Mammary epithelial cell (primary cell): ENCODE measurements around the gene CBFA2T3.

ENCODE experiments used
- CTCF ChIP-seq, 2 donors: IDR thresholded peaks in 1 of 2; conservative IDR thresholded peaks in 1 of 2; 2 replicates each; pipeline ENCODE4 v1.5.1; 2011 to 2012; ENCODE audit warnings: inconsistent platforms in 2 of 2, low read length in 2 of 2, mild to moderate bottlenecking in 2 of 2, control low read depth in 1 of 2, low read depth in 1 of 2; ENCODE audit not compliant: insufficient read depth in 1 of 2; ENCODE audit errors: extremely low read depth in 1 of 2
- EZH2 ChIP-seq: IDR thresholded peaks from 2 replicates; pipeline ENCODE4 v1.6.1; 2012; ENCODE audit warnings: low read length, inconsistent platforms, borderline replicate concordance

GRCh38 chr16:88972349-88972748 lies 4.7 kb downstream of the CBFA2T3 start:
- TF ChIP-seq CTCF (conservative IDR thresholded peaks at IDR 0.05 in 1 of 2, IDR thresholded peaks at IDR 0.05 in 1 of 2; ENCODE audit: extremely low read depth in 1 of 2, insufficient read depth in 1 of 2, low read depth in 1 of 2, low read length in 2 of 2) (no peak), EZH2 (no peak)
